MM.1S (cell line): ENCODE data around the gene DQX1.

Experiments used
- EZH2 ChIP-seq: fragments of 300-600 bp; sonication (generic); optimal IDR thresholded peaks from 2 replicates; pipeline ENCODE3; 2017; ENCODE audit warnings: low read depth, mild to moderate bottlenecking, antibody characterized with exemption, low read length, mixed read lengths
- EZH2phosphoT487 ChIP-seq: fragments of 300-600 bp; sonication (generic); IDR thresholded peaks from 2 replicates; pipeline ENCODE4 v1.6.1; 2018; ENCODE audit warnings: antibody characterized with exemption, low read length
- TF ChIP-seq, protein P1 (sequence below): fragments of 300-600 bp; sonication (generic); IDR thresholded peaks from 2 replicates; pipeline ENCODE4 v1.5.1; 2016; ENCODE audit warnings: antibody characterized with exemption, low read length, mixed read lengths

DNA sequence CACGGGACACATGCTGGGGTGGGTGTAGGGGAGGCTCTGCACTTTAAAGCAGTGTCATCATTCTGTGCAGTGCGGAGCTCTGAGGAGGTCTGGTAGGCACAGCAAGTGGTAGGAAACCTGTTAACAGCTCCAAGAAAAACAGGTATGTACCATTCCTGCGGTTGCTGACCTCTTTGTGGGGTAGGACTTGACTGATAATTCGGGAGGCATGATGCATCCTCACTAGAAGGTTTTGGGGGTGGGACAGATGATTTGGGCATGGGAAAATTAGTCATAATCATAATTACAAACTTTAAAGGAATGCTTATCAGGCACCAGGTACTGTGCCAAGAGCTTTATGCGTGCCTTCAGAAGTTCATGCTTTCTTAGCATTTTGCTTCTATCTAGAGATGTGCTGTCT is 38.2 kb upstream of the DQX1 start:
- TF ChIP-seq, protein P1, sequence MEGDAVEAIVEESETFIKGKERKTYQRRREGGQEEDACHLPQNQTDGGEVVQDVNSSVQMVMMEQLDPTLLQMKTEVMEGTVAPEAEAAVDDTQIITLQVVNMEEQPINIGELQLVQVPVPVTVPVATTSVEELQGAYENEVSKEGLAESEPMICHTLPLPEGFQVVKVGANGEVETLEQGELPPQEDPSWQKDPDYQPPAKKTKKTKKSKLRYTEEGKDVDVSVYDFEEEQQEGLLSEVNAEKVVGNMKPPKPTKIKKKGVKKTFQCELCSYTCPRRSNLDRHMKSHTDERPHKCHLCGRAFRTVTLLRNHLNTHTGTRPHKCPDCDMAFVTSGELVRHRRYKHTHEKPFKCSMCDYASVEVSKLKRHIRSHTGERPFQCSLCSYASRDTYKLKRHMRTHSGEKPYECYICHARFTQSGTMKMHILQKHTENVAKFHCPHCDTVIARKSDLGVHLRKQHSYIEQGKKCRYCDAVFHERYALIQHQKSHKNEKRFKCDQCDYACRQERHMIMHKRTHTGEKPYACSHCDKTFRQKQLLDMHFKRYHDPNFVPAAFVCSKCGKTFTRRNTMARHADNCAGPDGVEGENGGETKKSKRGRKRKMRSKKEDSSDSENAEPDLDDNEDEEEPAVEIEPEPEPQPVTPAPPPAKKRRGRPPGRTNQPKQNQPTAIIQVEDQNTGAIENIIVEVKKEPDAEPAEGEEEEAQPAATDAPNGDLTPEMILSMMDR: no peak
- TF ChIP-seq EZH2: no peak
- TF ChIP-seq EZH2phosphoT487: no peak
